Measurements from ENCODE around the gene ZNF565.

The ZNF565 gene

GRCh38 chr19:36182612-36183244, 31.7 kb downstream of the ZNF565 start:
- TF ChIP-seq TAF1 (IDR thresholded peaks at IDR 0.05; ENCODE audit: borderline replicate concordance, insufficient read depth, low read length) (no peak), SIN3A (IDR thresholded peaks at IDR 0.05; ENCODE audit: borderline replicate concordance, insufficient read depth, low read length) (no peak), POLR2AphosphoS5 (IDR thresholded peaks at IDR 0.05; ENCODE audit: low read depth, low read length) (no peak), REST (IDR thresholded peaks at IDR 0.05; ENCODE audit: insufficient read depth in 1 of 2, low read depth in 2 of 2, low read length in 2 of 2) (no peak), FOXP2 (optimal IDR thresholded peaks at IDR 0.05; ENCODE audit: borderline replicate concordance, extremely low read depth, extremely low read length, insufficient read depth) (no peak)

- TF ChIP-seq FOXP2 (optimal IDR thresholded peaks at IDR 0.05; ENCODE audit: borderline replicate concordance, extremely low read depth, extremely low read length, insufficient read depth) (no peak), TAF1 (IDR thresholded peaks at IDR 0.05; ENCODE audit: borderline replicate concordance, insufficient read depth, low read length) (no peak), REST (IDR thresholded peaks at IDR 0.05; ENCODE audit: insufficient read depth in 1 of 2, low read depth in 2 of 2, low read length in 2 of 2) (no peak), POLR2AphosphoS5 (IDR thresholded peaks at IDR 0.05; ENCODE audit: low read depth, low read length) (no peak), SIN3A (IDR thresholded peaks at IDR 0.05; ENCODE audit: borderline replicate concordance, insufficient read depth, low read length) (no peak)
Measured at GRCh38 chr19:36172852-36173251, 41.6 kb downstream of the ZNF565 start.

- no peak for TF ChIP-seq POLR2AphosphoS5 (IDR thresholded peaks at IDR 0.05; ENCODE audit: low read depth, low read length)
- TF ChIP-seq SIN3A (IDR thresholded peaks at IDR 0.05; ENCODE audit: borderline replicate concordance, insufficient read depth, low read length): no peak
- TF ChIP-seq TAF1 (IDR thresholded peaks at IDR 0.05; ENCODE audit: borderline replicate concordance, insufficient read depth, low read length): no peak
- no peak for TF ChIP-seq FOXP2 (optimal IDR thresholded peaks at IDR 0.05; ENCODE audit: borderline replicate concordance, extremely low read depth, extremely low read length, insufficient read depth)
- TF ChIP-seq REST (IDR thresholded peaks at IDR 0.05; ENCODE audit: insufficient read depth in 1 of 2, low read depth in 2 of 2, low read length in 2 of 2): no peak
Measured at GRCh38 chr19:36169084-36169760, 45.2 kb downstream of the ZNF565 start.

GRCh38 chr19:36163813-36164212, 50.7 kb downstream of the ZNF565 start:
- no peak for TF ChIP-seq FOXP2 (optimal IDR thresholded peaks at IDR 0.05; ENCODE audit: borderline replicate concordance, extremely low read depth, extremely low read length, insufficient read depth)
- no peak for TF ChIP-seq SIN3A (IDR thresholded peaks at IDR 0.05; ENCODE audit: borderline replicate concordance, insufficient read depth, low read length)
- no peak for TF ChIP-seq POLR2AphosphoS5 (IDR thresholded peaks at IDR 0.05; ENCODE audit: low read depth, low read length)
- no peak for TF ChIP-seq REST (IDR thresholded peaks at IDR 0.05; ENCODE audit: insufficient read depth in 1 of 2, low read depth in 2 of 2, low read length in 2 of 2)
- TF ChIP-seq TAF1 (IDR thresholded peaks at IDR 0.05; ENCODE audit: borderline replicate concordance, insufficient read depth, low read length): no peak

Data from PFSK-1 (cell line).